GM13976 (cell line): ENCODE data around the gene ACP5.

Experiments used
- DNase-seq: peaks from one replicate; pipeline ENCODE4 v3.0.0; 2012; ENCODE audit warnings: low spot score
- CTCF ChIP-seq: IDR thresholded peaks from 2 replicates; pipeline ENCODE4 v1.5.1; 2012; ENCODE audit warnings: borderline replicate concordance, mild to moderate bottlenecking; ENCODE audit not compliant: insufficient read depth; ENCODE audit errors: extremely low read depth, missing control alignments, control extremely low read depth
- in situ Hi-C: fragments of 300-500 bp; cut with MboI; formaldehyde crosslinking; loops from one replicate; pipeline ENCODE4 v1.12.0; 2022; ENCODE audit warnings: low sequenced_read_pairs, mixed read lengths, inconsistent platforms; ENCODE audit not compliant: unreplicated experiment

Gene ACP5

DNA sequence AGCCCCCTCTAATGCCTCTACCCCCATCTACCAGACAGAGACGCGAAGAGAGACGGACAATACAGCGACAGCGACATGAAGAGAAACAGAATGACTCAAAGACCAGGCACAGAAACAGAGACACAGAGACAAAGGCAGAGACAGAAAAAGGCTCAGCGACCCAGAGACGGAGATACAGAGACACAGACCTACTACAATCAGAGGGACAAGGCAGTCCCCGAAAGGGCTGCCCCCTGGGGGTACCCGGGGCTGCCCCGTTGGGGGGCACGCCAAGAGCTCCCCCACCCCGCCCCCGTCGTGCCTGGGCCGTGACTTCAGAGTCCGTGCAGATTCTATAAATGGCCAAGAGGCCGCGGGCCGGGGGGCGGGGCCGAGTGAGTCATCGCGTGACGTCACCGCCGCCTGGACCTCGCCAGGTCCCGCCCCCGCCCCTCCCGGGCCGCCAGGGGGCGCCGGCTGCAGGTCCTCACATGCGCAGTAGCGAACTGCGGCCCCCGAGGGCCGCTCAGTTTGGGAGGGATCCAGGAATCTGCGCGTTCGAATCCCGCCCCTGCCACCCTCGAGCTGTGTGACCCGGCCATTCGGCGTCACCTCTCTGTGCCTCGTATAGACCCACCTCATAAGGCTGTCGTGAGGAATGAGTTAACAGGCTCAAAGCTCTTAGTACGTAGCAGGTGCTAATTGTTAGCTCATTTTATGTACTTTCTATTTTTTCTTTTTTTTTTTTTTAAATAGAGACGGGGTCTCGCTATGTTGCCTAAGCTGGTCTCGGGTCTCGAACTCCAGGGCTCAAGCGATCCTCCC lies 41.5 kb downstream of the ACP5 start:
- DNase-seq, result peak; percentile 98
- in situ Hi-C loops, result no loop called here
- TF ChIP-seq CTCF, result peak; percentile 93

DNA sequence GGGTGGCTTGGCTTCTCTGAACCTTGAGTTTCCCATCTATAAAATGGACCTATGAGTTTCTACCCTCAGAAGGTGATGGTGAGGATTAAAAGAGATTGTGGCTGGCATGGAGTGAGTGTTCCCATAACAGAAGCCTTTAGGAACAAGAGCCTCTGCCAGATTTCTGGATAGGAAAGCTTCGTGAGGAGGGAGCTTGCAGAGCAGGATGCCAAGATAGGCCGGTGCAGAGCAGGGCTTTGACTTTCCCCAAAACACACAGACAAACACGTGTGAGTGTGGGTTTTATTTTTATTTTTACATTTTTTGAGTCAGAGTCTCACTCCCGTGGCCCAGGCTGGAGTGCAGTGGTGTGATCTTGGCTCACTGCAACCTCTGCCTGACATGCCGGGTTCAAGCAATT lies 42.5 kb downstream of the ACP5 start:
- no peak for TF ChIP-seq CTCF
- in situ Hi-C loops, result no loop called here
- DNase-seq, result no peak

DNA sequence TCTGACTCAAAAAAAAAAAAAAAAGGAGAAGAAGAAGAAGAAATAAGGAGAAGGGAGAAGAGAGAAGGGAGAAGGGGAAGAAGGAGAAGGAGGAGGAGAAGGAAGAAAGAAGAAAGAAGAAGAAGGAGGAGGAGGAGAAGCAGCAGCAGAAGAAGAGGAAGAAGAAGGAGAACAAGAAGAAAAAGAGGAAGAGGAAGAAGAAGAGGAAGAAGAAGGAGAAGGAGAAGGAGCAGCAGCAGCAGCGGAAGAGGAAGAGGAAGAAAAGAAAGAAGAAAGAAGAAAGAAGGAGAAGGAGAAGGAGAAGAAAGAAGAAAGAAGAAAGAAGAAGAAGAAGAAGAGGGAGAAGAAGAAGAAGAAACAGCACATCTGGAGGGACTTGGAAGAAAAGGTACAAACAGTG lies 42.9 kb downstream of the ACP5 start:
- no peak for DNase-seq
- in situ Hi-C loops, result no loop called here
- no peak for TF ChIP-seq CTCF

DNA sequence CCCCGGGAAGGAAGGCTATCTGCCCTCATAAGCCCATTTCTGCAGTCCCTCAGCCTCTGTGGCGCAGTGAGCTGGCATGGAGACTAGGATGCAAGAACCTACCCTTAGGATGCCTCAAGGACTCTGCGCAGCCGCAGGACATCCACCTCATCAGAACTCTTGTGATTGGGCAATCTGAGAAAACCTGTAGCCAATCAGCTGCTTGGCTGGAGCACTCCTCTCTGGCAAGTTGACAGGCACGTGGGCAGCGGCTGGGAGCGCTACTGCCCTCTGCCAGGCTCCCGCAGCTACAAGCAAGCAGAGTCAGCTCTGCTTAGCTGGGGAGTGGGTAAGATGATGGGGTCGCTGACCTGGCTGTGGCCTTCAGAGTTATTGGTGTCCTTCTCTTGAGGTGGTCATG lies 47.0 kb downstream of the ACP5 start:
- peak; percentile 63 for DNase-seq
- peak; percentile 13 for TF ChIP-seq CTCF
- in situ Hi-C loops, result no loop called here

DNA sequence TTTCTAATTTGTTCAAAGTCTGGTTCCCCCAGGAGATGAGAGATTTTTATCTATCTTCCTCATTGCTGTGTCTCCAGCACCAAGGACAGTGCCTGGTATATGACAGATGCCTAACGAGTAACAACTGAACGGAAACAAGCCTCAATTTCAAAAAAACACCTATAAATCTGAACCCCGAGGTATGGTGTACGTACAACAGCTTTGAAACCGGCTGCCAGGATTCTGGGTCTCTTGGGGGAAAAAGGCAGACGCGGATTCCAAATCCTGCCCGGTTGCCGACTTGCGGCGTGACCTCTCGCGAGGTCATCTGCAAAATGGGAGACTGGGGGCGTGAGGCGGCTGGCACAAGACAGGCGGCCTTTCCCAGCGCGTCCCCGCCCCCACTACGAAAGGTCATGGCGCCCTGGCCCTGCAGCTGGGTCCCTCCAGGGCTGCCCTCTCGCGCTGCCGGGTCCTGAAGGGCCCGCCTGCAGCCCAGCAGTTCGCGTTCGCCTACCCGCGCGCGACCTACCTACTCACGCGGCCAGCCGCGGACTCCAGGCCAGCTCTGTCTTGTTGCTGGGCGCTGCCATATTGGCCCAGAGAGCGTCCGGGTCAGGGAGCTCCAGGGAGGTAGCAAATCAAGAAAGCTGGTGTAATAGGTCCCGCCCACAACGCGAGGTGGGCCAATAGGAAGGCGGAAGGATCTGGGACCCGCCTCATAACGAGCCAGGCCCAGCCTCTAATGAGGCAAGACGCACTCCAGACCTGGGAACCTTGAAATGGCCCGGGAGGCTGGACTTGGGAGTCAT lies 48.7 kb downstream of the ACP5 start, which contains the start of gene ECSIT:
Gene ECSIT (minus strand): TSS at position 584 of the 791 bp plus-strand sequence. CDS start 9,964 bp downstream, outside the sequence.
- TF ChIP-seq CTCF, result no peak
- DNase-seq, result peak; percentile 98
- in situ Hi-C loops, result no loop called here
